ENCODE data around the gene GFAP.

The GFAP gene

DNA sequence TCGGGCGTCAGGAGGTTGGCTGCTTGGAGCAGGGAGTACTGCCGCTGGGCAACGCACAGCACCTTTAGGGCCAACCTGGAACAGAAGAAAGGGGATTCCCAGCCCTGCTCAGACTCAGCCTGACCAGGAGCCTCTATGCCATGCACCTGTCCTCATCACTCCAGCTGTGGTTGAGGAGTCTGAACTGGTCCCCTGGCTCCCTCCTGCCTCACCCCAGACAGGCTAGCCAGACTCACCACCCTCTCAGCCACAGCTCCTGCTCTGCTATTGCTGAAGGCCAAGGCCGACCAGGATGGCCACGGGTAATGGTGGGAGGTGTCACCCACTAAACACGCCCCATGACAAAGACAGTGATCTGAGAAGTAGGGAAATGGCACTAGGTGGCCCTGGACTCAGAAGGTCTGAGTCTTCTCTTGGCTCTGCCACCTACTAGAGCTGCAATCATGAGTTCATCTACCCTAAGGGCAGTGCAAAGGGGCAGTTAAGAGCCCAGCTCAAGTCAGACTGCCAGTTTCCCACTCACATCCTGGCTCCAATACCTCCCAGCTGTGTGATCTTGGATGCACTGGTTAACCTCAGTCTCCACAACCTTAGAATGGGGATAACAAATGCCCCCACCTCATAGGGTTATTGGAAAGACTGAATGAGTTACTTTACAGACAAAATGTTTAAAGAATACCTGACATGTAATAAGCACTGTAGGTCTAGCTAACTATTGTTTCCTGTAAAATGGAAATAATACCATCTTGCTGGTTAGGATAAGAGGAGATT, 13.8 kb upstream of the GFAP start:
- no peak overlapping the region for H3K27ac ChIP-seq
- no peaks in the 10 kb centered on the region for H3K4me1 ChIP-seq (ENCODE audit: control insufficient read depth in 1 of 2, insufficient read depth in 1 of 2, low read depth in 1 of 2, low read length in 1 of 2)
- H3K9me3 ChIP-seq: no peaks in the 10 kb centered on the region
- no peaks in the 10 kb centered on the region for H3K27me3 ChIP-seq
- H3K4me3 ChIP-seq (ENCODE audit: low read depth in 1 of 2, low read length in 1 of 2): no peak overlapping the region
- peaks cover 94% of the 10 kb centered on the region for H3K36me3 ChIP-seq
- TF ChIP-seq, protein P1, sequence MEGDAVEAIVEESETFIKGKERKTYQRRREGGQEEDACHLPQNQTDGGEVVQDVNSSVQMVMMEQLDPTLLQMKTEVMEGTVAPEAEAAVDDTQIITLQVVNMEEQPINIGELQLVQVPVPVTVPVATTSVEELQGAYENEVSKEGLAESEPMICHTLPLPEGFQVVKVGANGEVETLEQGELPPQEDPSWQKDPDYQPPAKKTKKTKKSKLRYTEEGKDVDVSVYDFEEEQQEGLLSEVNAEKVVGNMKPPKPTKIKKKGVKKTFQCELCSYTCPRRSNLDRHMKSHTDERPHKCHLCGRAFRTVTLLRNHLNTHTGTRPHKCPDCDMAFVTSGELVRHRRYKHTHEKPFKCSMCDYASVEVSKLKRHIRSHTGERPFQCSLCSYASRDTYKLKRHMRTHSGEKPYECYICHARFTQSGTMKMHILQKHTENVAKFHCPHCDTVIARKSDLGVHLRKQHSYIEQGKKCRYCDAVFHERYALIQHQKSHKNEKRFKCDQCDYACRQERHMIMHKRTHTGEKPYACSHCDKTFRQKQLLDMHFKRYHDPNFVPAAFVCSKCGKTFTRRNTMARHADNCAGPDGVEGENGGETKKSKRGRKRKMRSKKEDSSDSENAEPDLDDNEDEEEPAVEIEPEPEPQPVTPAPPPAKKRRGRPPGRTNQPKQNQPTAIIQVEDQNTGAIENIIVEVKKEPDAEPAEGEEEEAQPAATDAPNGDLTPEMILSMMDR (IDR thresholded peaks at IDR 0.05): no peak

DNA sequence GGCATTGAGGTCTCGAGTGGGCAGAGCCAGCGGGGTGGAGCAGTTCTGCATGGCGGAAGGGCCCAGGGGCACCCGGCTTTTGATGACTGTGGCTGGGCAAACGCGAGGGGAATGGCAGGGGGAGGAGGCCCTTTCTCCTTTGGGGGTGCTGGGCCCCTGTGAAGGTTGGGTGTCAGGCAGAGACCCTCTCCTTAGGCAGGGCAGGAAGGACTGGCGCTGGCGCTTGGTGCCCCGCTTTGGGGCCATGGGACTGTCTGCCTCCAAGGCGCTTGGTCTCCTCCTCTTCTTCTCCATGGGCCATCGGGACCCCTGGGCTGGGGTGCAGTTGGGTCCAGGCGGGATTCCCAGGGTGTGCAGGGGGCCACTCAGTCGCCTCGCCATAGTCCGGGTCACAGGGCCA, 12.8 kb upstream of the GFAP start:
- Histone ChIP-seq H3K4me3 (ENCODE audit: low read depth in 1 of 2, low read length in 1 of 2) (no peak overlapping the region), H3K27ac (no peak overlapping the region), H3K9me3 (no peaks in the 10 kb centered on the region), H3K4me1 (ENCODE audit: control insufficient read depth in 1 of 2, insufficient read depth in 1 of 2, low read depth in 1 of 2, low read length in 1 of 2) (no peaks in the 10 kb centered on the region), H3K27me3 (no peaks in the 10 kb centered on the region), H3K36me3 (peaks cover 86% of the 10 kb centered on the region)
- TF ChIP-seq, protein P1 (IDR thresholded peaks at IDR 0.05): no peak

DNA sequence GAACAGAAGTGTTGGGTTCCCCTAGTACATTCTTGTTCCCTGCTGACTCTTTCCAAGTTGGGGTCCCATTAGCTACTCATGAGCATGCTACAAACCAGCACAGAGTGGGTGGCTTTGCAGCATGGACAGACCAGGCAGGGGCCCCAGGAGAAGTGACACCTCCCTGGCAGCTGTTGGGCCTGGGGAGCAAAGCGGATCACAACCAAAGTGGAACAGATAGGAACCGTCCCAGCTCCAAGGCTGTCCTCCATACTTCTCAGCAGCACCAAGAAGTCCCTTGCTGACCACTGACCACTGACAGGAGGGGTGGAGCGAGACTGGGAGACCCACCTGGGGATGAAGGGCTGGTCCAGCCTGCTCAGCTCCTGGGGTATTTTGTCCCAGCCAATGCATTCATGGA, 12.4 kb upstream of the GFAP start:
- Histone ChIP-seq H3K27ac (no peak overlapping the region), H3K4me3 (ENCODE audit: low read depth in 1 of 2, low read length in 1 of 2) (no peak overlapping the region), H3K36me3 (peaks cover 81% of the 10 kb centered on the region), H3K27me3 (no peaks in the 10 kb centered on the region), H3K4me1 (ENCODE audit: control insufficient read depth in 1 of 2, insufficient read depth in 1 of 2, low read depth in 1 of 2, low read length in 1 of 2) (no peaks in the 10 kb centered on the region), H3K9me3 (no peaks in the 10 kb centered on the region)
- TF ChIP-seq, protein P1 (IDR thresholded peaks at IDR 0.05): no peak

GRCh38 chr17:44926821-44927525, 11.7 kb upstream of the GFAP start:
- no peak overlapping the region for H3K27ac ChIP-seq
- H3K27me3 ChIP-seq: peaks cover 6% of the 10 kb centered on the region
- H3K4me3 ChIP-seq (ENCODE audit: low read depth in 1 of 2, low read length in 1 of 2): no peak overlapping the region
- TF ChIP-seq, protein P1 (IDR thresholded peaks at IDR 0.05): no peak
- peaks cover 74% of the 10 kb centered on the region for H3K36me3 ChIP-seq
- no peaks in the 10 kb centered on the region for H3K4me1 ChIP-seq (ENCODE audit: control insufficient read depth in 1 of 2, insufficient read depth in 1 of 2, low read depth in 1 of 2, low read length in 1 of 2)
- H3K9me3 ChIP-seq: no peaks in the 10 kb centered on the region

DNA sequence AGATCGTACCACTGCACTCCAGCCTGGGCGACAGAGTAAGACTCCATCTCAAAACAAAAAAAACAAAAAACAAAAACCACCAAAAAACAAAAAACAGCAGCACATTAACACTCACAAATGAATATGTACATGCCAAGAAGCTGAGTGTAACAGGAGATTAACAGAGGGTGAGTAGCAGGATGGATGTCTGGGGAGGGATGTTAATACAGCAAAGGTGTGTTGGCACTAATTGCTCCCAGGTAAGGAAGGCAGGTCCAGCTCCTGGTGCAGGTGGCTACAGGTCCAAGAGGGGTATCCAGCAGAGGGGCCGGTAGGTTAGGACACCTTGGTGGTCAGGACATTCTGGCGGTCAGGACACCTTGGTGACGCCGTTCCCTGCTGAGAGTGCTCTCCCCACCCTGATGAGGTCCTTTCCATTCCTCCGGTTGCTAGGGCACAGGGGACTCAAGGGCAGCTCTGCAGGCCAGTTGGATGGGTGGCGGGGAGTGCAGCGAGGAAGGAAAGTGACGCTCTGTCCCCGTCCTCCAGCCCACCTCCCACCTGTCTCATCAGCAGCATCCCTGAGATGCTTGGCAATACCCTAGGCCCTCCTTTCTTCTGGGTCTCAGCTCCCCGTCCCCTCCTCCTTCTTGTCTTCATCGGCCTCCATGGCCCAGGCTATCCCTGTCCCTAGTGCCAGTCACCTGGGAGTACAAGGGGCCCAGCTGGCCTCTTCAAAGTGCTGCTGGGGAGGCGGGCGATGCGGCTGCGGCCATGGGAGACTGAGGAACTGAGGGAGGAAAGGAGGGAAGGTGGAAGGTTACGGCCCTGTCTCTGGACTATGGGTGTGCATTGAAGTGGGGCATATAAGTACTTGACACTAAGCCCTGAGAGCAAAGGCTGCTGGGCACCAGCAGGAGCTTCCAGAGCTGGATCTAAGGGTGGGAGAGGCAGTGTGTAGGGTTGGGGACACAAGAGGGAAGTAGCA, 10.7 kb upstream of the GFAP start:
- Histone ChIP-seq H3K9me3 (no peaks in the 10 kb centered on the region), H3K4me3 (ENCODE audit: low read depth in 1 of 2, low read length in 1 of 2) (no peak overlapping the region), H3K36me3 (peaks cover 64% of the 10 kb centered on the region), H3K4me1 (ENCODE audit: control insufficient read depth in 1 of 2, insufficient read depth in 1 of 2, low read depth in 1 of 2, low read length in 1 of 2) (no peaks in the 10 kb centered on the region), H3K27ac (no peak overlapping the region), H3K27me3 (peaks cover 16% of the 10 kb centered on the region)
- TF ChIP-seq, protein P1 (IDR thresholded peaks at IDR 0.05): no peak
